ENCODE results near the gene APOM.

Gene APOM

GRCh38 chr6:31621991-31622390 lies 33.7 kb upstream of the APOM start:
- DNase-seq (ENCODE audit: extremely low spot score) = no peak
- ChIA-PET POLR2A (interaction anchor here (0.8 to 3.3 kb wide), 13 partner anchors 11 to 185 kb away, joined by 3 to 24 read pairs (median 6); partner anchors contain the start of genes ATP6V1G2, BAG6, C6orf47 and CSNK2B), CTCF (interaction anchor here (1.1 kb wide), 2 partner anchors 24 to 39 kb away, joined by 3 to 4 read pairs; partner anchors contain the start of gene C6orf47)

GRCh38 chr6:31622684-31623091 lies 33.0 kb upstream of the APOM start:
- no peak for DNase-seq (ENCODE audit: extremely low spot score)
- CTCF ChIA-PET = interaction anchor here (0.7 to 1.1 kb wide), 2 partner anchors 38 to 76 kb away, joined by 3 to 4 read pairs; partner anchors contain the start of genes ATP6V1G2 and C6orf47
- POLR2A ChIA-PET = interaction anchor here (0.8 to 3.3 kb wide), 10 partner anchors 10 to 184 kb away, joined by 3 to 24 read pairs (median 7); partner anchors contain the start of genes ATP6V1G2, BAG6, C6orf47 and DDX39B
- no peak for TF ChIP-seq ZNF384 (IDR thresholded peaks at IDR 0.05)
- TF ChIP-seq SP1 (IDR thresholded peaks at IDR 0.05) = no peak
- TF ChIP-seq ARNT (IDR thresholded peaks at IDR 0.05) = no peak
- TF ChIP-seq FOXK2 (IDR thresholded peaks at IDR 0.05) = no peak
- TF ChIP-seq PKNOX1 (IDR thresholded peaks at IDR 0.05) = no peak
- no peak for TF ChIP-seq ELF4 (IDR thresholded peaks at IDR 0.05)
- no peak for TF ChIP-seq TARDBP (IDR thresholded peaks at IDR 0.05)
- TF ChIP-seq FOXM1 (IDR thresholded peaks at IDR 0.05; ENCODE audit: borderline replicate concordance) = no peak

More at GRCh38 chr6:31621991-31622390, 33.7 kb upstream of the APOM start:
- no peak for TF ChIP-seq L3MBTL2 (conservative IDR thresholded peaks at IDR 0.05)
- TF ChIP-seq CTBP1 (IDR thresholded peaks at IDR 0.05; ENCODE audit: borderline replicate concordance) = no peak
- no peak for TF ChIP-seq SUZ12 (IDR thresholded peaks at IDR 0.05)
- TF ChIP-seq ARNT (IDR thresholded peaks at IDR 0.05) = no peak
- TF ChIP-seq SP1 (IDR thresholded peaks at IDR 0.05) = no peak
- TF ChIP-seq PKNOX1 (IDR thresholded peaks at IDR 0.05) = no peak
- TF ChIP-seq FOXA1 (IDR thresholded peaks at IDR 0.05) = no peak
- TF ChIP-seq FOXM1 (IDR thresholded peaks at IDR 0.05; ENCODE audit: borderline replicate concordance) = no peak
- no peak for TF ChIP-seq ZNF384 (IDR thresholded peaks at IDR 0.05)
- no peak for TF ChIP-seq TARDBP (IDR thresholded peaks at IDR 0.05)
- TF ChIP-seq ELF4 (IDR thresholded peaks at IDR 0.05) = no peak
- no peak for TF ChIP-seq BHLHE40 (IDR thresholded peaks at IDR 0.05; ENCODE audit: borderline replicate concordance)
- no peak for TF ChIP-seq FOXK2 (IDR thresholded peaks at IDR 0.05)
- TF ChIP-seq NFRKB (IDR thresholded peaks at IDR 0.05) = no peak
- TF ChIP-seq HDGF (IDR thresholded peaks at IDR 0.05; ENCODE audit: borderline replicate concordance) = no peak
- no peak for TF ChIP-seq LEF1 (IDR thresholded peaks at IDR 0.05; ENCODE audit: borderline replicate concordance)

GRCh38 chr6:31624070-31624469 lies 31.6 kb upstream of the APOM start:
- ChIA-PET POLR2A (interaction anchor here (2.3 kb wide), 1 partner anchor 14 kb away, joined by 6 read pairs; no protein-coding TSS in a partner anchor), CTCF (no interaction called here)
- no peak for DNase-seq (ENCODE audit: extremely low spot score)
- TF ChIP-seq ELF4 (IDR thresholded peaks at IDR 0.05) (no peak), ZNF384 (IDR thresholded peaks at IDR 0.05) (no peak), HDGF (IDR thresholded peaks at IDR 0.05; ENCODE audit: borderline replicate concordance) (no peak), NFRKB (IDR thresholded peaks at IDR 0.05) (no peak), SP1 (IDR thresholded peaks at IDR 0.05) (no peak), TARDBP (IDR thresholded peaks at IDR 0.05) (no peak), SUZ12 (IDR thresholded peaks at IDR 0.05) (no peak), L3MBTL2 (conservative IDR thresholded peaks at IDR 0.05) (no peak), BHLHE40 (IDR thresholded peaks at IDR 0.05; ENCODE audit: borderline replicate concordance) (no peak), FOXA1 (IDR thresholded peaks at IDR 0.05) (no peak), FOXK2 (IDR thresholded peaks at IDR 0.05) (no peak)

GRCh38 chr6:31626952-31627351 lies 28.7 kb upstream of the APOM start:
- TF ChIP-seq FOXM1 (IDR thresholded peaks at IDR 0.05; ENCODE audit: borderline replicate concordance) = no peak
- TF ChIP-seq TARDBP (IDR thresholded peaks at IDR 0.05) = no peak
- TF ChIP-seq SUZ12 (IDR thresholded peaks at IDR 0.05) = no peak
- TF ChIP-seq ZNF384 (IDR thresholded peaks at IDR 0.05) = no peak
- no peak for TF ChIP-seq BHLHE40 (IDR thresholded peaks at IDR 0.05; ENCODE audit: borderline replicate concordance)
- no peak for TF ChIP-seq CTBP1 (IDR thresholded peaks at IDR 0.05; ENCODE audit: borderline replicate concordance)
- no peak for TF ChIP-seq FOXK2 (IDR thresholded peaks at IDR 0.05)
- TF ChIP-seq LEF1 (IDR thresholded peaks at IDR 0.05; ENCODE audit: borderline replicate concordance) = no peak
- TF ChIP-seq ARNT (IDR thresholded peaks at IDR 0.05) = no peak
- TF ChIP-seq L3MBTL2 (conservative IDR thresholded peaks at IDR 0.05) = no peak
- no peak for TF ChIP-seq FOXA1 (IDR thresholded peaks at IDR 0.05)
- TF ChIP-seq PKNOX1 (IDR thresholded peaks at IDR 0.05) = no peak
- TF ChIP-seq HDGF (IDR thresholded peaks at IDR 0.05; ENCODE audit: borderline replicate concordance) = no peak
- no peak for TF ChIP-seq SP1 (IDR thresholded peaks at IDR 0.05)
- TF ChIP-seq NFRKB (IDR thresholded peaks at IDR 0.05) = no peak
- TF ChIP-seq ELF4 (IDR thresholded peaks at IDR 0.05) = no peak
- ChIA-PET CTCF (no interaction called here), POLR2A (interaction anchor here (0.6 kb wide), 1 partner anchor 26 kb away, joined by 3 read pairs; the partner anchor contains the start of gene BAG6)
- no peak for DNase-seq (ENCODE audit: extremely low spot score)

- ChIA-PET POLR2A (interaction anchor here (1.1 to 1.3 kb wide), 2 partner anchors 9 to 10 kb away, joined by 3 read pairs; no protein-coding TSS in a partner anchor), CTCF (no interaction called here)
- TF ChIP-seq FOXA1 (IDR thresholded peaks at IDR 0.05) = no peak
- no peak for TF ChIP-seq FOXK2 (IDR thresholded peaks at IDR 0.05)
- TF ChIP-seq ARNT (IDR thresholded peaks at IDR 0.05) = no peak
- no peak for TF ChIP-seq ZNF384 (IDR thresholded peaks at IDR 0.05)
- TF ChIP-seq TARDBP (IDR thresholded peaks at IDR 0.05) = no peak
- TF ChIP-seq ELF4 (IDR thresholded peaks at IDR 0.05) = no peak
- no peak for TF ChIP-seq LEF1 (IDR thresholded peaks at IDR 0.05; ENCODE audit: borderline replicate concordance)
- no peak for TF ChIP-seq FOXM1 (IDR thresholded peaks at IDR 0.05; ENCODE audit: borderline replicate concordance)
- no peak for TF ChIP-seq PKNOX1 (IDR thresholded peaks at IDR 0.05)
- no peak for TF ChIP-seq SUZ12 (IDR thresholded peaks at IDR 0.05)
- no peak for TF ChIP-seq NFRKB (IDR thresholded peaks at IDR 0.05)
- TF ChIP-seq HDGF (IDR thresholded peaks at IDR 0.05; ENCODE audit: borderline replicate concordance) = no peak
- no peak for TF ChIP-seq CTBP1 (IDR thresholded peaks at IDR 0.05; ENCODE audit: borderline replicate concordance)
- TF ChIP-seq L3MBTL2 (conservative IDR thresholded peaks at IDR 0.05) = no peak
- no peak for TF ChIP-seq BHLHE40 (IDR thresholded peaks at IDR 0.05; ENCODE audit: borderline replicate concordance)
- no peak for TF ChIP-seq SP1 (IDR thresholded peaks at IDR 0.05)
Observed at GRCh38 chr6:31627690-31628287, 27.9 kb upstream of the APOM start.

More at GRCh38 chr6:31627690-31628287, 27.9 kb upstream of the APOM start:
- DNase-seq (ENCODE audit: extremely low spot score) = no peak
